Ovary (tissue), 3 donors: Measurements from ENCODE around the gene MOB1A.

ENCODE experiments used
- EP300 ChIP-seq: sonication (generic); formaldehyde crosslinking; IDR thresholded peaks from one replicate; pipeline ENCODE4 v1.6.1; 2017; ENCODE audit warnings: antibody characterized with exemption
- POLR2A ChIP-seq: fragments of 450-650 bp; IDR thresholded peaks from one replicate; pipeline ENCODE4 v1.6.1; 2017; ENCODE audit warnings: antibody characterized with exemption, mild to moderate bottlenecking, moderate library complexity
- TF ChIP-seq, protein P1 (sequence below), 3 donors: fragments of 450-650 bp in 2 of 3; fragments of 200-600 bp in 1 of 3; IDR thresholded peaks; one replicate each; pipeline versions ENCODE4 v1.5.1 to v1.8.0; 2016 to 2022; ENCODE audit warnings: antibody characterized with exemption in 3 of 3, mild to moderate bottlenecking in 1 of 3
- donor health status: DM: no; HTN: no; CAD: no.

DNA sequence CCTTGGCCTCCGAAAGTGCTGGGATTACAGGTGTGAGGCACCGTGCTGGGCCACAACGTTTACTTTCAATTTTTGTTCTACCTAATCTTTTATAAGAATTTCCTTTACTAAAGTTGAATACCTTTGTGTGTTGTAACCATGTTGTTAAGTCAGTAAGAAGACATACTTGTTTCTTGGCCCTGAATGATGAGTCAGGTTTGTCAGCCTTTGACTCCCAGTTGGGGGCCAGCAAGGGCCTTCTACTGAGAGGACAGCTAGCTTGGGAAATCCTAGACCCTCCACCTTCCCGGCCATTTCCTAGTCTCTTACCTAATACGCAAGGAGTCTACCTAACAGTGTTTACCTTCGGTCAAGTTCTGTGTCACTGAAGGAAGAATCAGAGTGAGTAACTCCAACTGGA lies 42.4 kb upstream of the MOB1A start:
- TF ChIP-seq POLR2A (no peak), EP300 (no peak)
- TF ChIP-seq, protein P1, sequence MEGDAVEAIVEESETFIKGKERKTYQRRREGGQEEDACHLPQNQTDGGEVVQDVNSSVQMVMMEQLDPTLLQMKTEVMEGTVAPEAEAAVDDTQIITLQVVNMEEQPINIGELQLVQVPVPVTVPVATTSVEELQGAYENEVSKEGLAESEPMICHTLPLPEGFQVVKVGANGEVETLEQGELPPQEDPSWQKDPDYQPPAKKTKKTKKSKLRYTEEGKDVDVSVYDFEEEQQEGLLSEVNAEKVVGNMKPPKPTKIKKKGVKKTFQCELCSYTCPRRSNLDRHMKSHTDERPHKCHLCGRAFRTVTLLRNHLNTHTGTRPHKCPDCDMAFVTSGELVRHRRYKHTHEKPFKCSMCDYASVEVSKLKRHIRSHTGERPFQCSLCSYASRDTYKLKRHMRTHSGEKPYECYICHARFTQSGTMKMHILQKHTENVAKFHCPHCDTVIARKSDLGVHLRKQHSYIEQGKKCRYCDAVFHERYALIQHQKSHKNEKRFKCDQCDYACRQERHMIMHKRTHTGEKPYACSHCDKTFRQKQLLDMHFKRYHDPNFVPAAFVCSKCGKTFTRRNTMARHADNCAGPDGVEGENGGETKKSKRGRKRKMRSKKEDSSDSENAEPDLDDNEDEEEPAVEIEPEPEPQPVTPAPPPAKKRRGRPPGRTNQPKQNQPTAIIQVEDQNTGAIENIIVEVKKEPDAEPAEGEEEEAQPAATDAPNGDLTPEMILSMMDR (IDR thresholded peaks at IDR 0.05) = no peak
